Osteoblast (primary cell): Measurements from ENCODE around the gene TRAPPC10. TPM values are rescaled to one million over a fixed set of nuclear protein-coding genes. Genes with fewer than 3 reads are reported as not detected.

Experiments
- DNase-seq: peaks from one replicate; pipeline ENCODE4 v3.0.0; 2011; ENCODE audit warnings: low spot score, mixed read lengths; ENCODE audit not compliant: insufficient read length; ENCODE audit errors: missing footprints
- H2AFZ ChIP-seq: 2 replicates; pipeline ENCODE4 v1.6.0; 2011; ENCODE audit warnings: mild to moderate bottlenecking, low read length
- H3K27ac ChIP-seq: 2 replicates; pipeline ENCODE4 v1.5.1; 2011; ENCODE audit warnings: mild to moderate bottlenecking, low read depth, low read length, moderate library complexity
- H3K27me3 ChIP-seq: 2 replicates; pipeline ENCODE4 v1.6.0; 2012; ENCODE audit warnings: mild to moderate bottlenecking, control low read depth, inconsistent platforms, low read length, moderate library complexity; ENCODE audit not compliant: insufficient read depth
- H3K36me3 ChIP-seq: 2 replicates; pipeline ENCODE4 v1.5.1; 2011; ENCODE audit warnings: mild to moderate bottlenecking, low read length, control low read depth, moderate library complexity; ENCODE audit not compliant: insufficient read depth
- H3K4me1 ChIP-seq: 2 replicates; pipeline ENCODE4 v1.5.1; 2011; ENCODE audit warnings: mild to moderate bottlenecking, low read length, control low read depth, moderate library complexity; ENCODE audit not compliant: insufficient read depth
- H3K4me2 ChIP-seq: 2 replicates; pipeline ENCODE4 v1.6.0; 2011; ENCODE audit warnings: mild to moderate bottlenecking, low read length; ENCODE audit not compliant: insufficient read depth
- H3K4me3 ChIP-seq: fragments of 200-600 bp; sonication (generic); 3 replicates; pipeline ENCODE4 v1.5.1; 2012; ENCODE audit warnings: mild to moderate bottlenecking, low read length, inconsistent platforms; ENCODE audit not compliant: insufficient read depth
- H3K79me2 ChIP-seq: 2 replicates; pipeline ENCODE4 v1.6.0; 2012; ENCODE audit warnings: mild to moderate bottlenecking, low read length, control low read depth, inconsistent platforms; ENCODE audit not compliant: insufficient read depth
- H3K9me3 ChIP-seq: 2 replicates; pipeline ENCODE4 v1.5.1; 2011; ENCODE audit warnings: low read depth, low read length, control low read depth
- H4K20me1 ChIP-seq: 2 replicates; pipeline ENCODE4 v1.6.0; 2012; ENCODE audit warnings: mild to moderate bottlenecking, low read length, control low read depth; ENCODE audit not compliant: insufficient read depth
- CTCF ChIP-seq: IDR thresholded peaks from 2 replicates; pipeline ENCODE4 v1.5.1; 2011; ENCODE audit warnings: mild to moderate bottlenecking, low read depth, low read length, moderate library complexity; ENCODE audit errors: extremely low read depth
- total RNA-seq: library from RNA; depleted of rRNA; stranded (reverse); fragments of >200 nt; gene quantifications from 2 replicates; pipeline ENCODE4 v1.2.3, GENCODE V29; 2012

TRAPPC10 gene
- total RNA-seq, 1 donor = 36.2 TPM

- no peaks in the 10 kb centered on the region for H3K9me3 ChIP-seq
- peak; percentile 2 for DNase-seq
- H2AFZ ChIP-seq = no peak overlapping the region
- no peak overlapping the region for H3K27ac ChIP-seq
- no peak for TF ChIP-seq CTCF
- H3K36me3 ChIP-seq = peaks cover 9% of the 10 kb centered on the region
- peaks cover 98% of the 10 kb centered on the region for H3K79me2 ChIP-seq
- peaks cover 55% of the 10 kb centered on the region for H4K20me1 ChIP-seq
- no peak overlapping the region for H3K4me2 ChIP-seq
- peaks cover 16% of the 10 kb centered on the region for H3K4me1 ChIP-seq
- H3K27me3 ChIP-seq = no peaks in the 10 kb centered on the region
- no peak overlapping the region for H3K4me3 ChIP-seq
Measured at GRCh38 chr21:44027607-44028286, 15.6 kb downstream of the TRAPPC10 start.

- no peak overlapping the region for H2AFZ ChIP-seq
- H3K36me3 ChIP-seq = peaks cover 14% of the 10 kb centered on the region
- H3K4me1 ChIP-seq = peaks cover 16% of the 10 kb centered on the region
- H3K79me2 ChIP-seq = peaks cover 98% of the 10 kb centered on the region
- no peak overlapping the region for H3K4me2 ChIP-seq
- DNase-seq = peak; percentile 26
- H3K27me3 ChIP-seq = no peaks in the 10 kb centered on the region
- H3K4me3 ChIP-seq = no peak overlapping the region
- H4K20me1 ChIP-seq = peaks cover 55% of the 10 kb centered on the region
- TF ChIP-seq CTCF = no peak
- H3K27ac ChIP-seq = no peak overlapping the region
- H3K9me3 ChIP-seq = no peaks in the 10 kb centered on the region
Measured at GRCh38 chr21:44028287-44028659, 16.2 kb downstream of the TRAPPC10 start.

GRCh38 chr21:44029460-44030087, 17.5 kb downstream of the TRAPPC10 start:
- no peak overlapping the region for H3K4me2 ChIP-seq
- H3K36me3 ChIP-seq = peaks cover 18% of the 10 kb centered on the region
- H3K4me3 ChIP-seq = no peak overlapping the region
- H4K20me1 ChIP-seq = peaks cover 44% of the 10 kb centered on the region
- H2AFZ ChIP-seq = no peak overlapping the region
- no peak for TF ChIP-seq CTCF
- H3K27me3 ChIP-seq = no peaks in the 10 kb centered on the region
- peaks cover 16% of the 10 kb centered on the region for H3K4me1 ChIP-seq
- peaks cover 96% of the 10 kb centered on the region for H3K79me2 ChIP-seq
- H3K27ac ChIP-seq = no peak overlapping the region
- H3K9me3 ChIP-seq = no peaks in the 10 kb centered on the region
- no peak for DNase-seq

GRCh38 chr21:44035244-44035643, 23.1 kb downstream of the TRAPPC10 start:
- Histone ChIP-seq H3K27me3 (no peaks in the 10 kb centered on the region), H2AFZ (no peak overlapping the region), H3K4me2 (no peak overlapping the region), H3K4me1 (no peaks in the 10 kb centered on the region), H3K36me3 (peaks cover 53% of the 10 kb centered on the region), H3K4me3 (no peak overlapping the region), H4K20me1 (peaks cover 15% of the 10 kb centered on the region), H3K9me3 (no peaks in the 10 kb centered on the region), H3K27ac (no peak overlapping the region), H3K79me2 (peaks cover 83% of the 10 kb centered on the region)
- no peak for TF ChIP-seq CTCF
- peak; percentile 22 for DNase-seq
